HG02885 (cell line): ENCODE data around the gene FBP2.
A peak's percentile ranks its signal among the peaks of the same experiment; 100 is the strongest.

ENCODE experiments used
- ATAC-seq: cut with Tn5 transposase; IDR thresholded peaks from one replicate; pipeline ENCODE4 v1.9.1; 2021; ENCODE audit warnings: mild to moderate bottlenecking; ENCODE audit not compliant: unreplicated experiment, poor library complexity

Gene FBP2

GRCh38 chr9:94593459-94594345 lies at the start of gene FBP2:
FBP2 (minus strand) TSS chr9:94593824; CDS start chr9:94593726, 98 bp downstream.
- ATAC-seq, result no peak

- no peak for ATAC-seq
Measured at GRCh38 chr9:94643176-94643575, 49.6 kb upstream of the FBP2 start.

- ATAC-seq, result no peak
Measured at GRCh38 chr9:94642501-94642900, 48.9 kb upstream of the FBP2 start.

- no peak for ATAC-seq
Measured at GRCh38 chr9:94639999-94640376, 46.4 kb upstream of the FBP2 start.

GRCh38 chr9:94639061-94639998 lies 45.7 kb upstream of the FBP2 start, which contains the start of gene FBP1:
FBP1 (minus strand) TSS chr9:94639518; CDS start chr9:94639310, 208 bp downstream.
- ATAC-seq, result peak; percentile 66

GRCh38 chr9:94638335-94639060 lies 44.9 kb upstream of the FBP2 start:
- ATAC-seq, result no peak

- ATAC-seq, result no peak
Measured at GRCh38 chr9:94632737-94633136, 39.1 kb upstream of the FBP2 start.

GRCh38 chr9:94631599-94631998 lies 38.0 kb upstream of the FBP2 start:
- no peak for ATAC-seq

GRCh38 chr9:94630833-94631232 lies 37.2 kb upstream of the FBP2 start:
- ATAC-seq, result no peak

GRCh38 chr9:94630281-94630680 lies 36.7 kb upstream of the FBP2 start:
- ATAC-seq, result no peak

GRCh38 chr9:94627287-94627686 lies 33.7 kb upstream of the FBP2 start:
- ATAC-seq, result no peak

GRCh38 chr9:94625835-94626234 lies 32.2 kb upstream of the FBP2 start:
- ATAC-seq, result no peak

GRCh38 chr9:94624629-94625028 lies 31.0 kb upstream of the FBP2 start:
- no peak for ATAC-seq

- ATAC-seq, result no peak
Measured at GRCh38 chr9:94623253-94623652, 29.6 kb upstream of the FBP2 start.

GRCh38 chr9:94622087-94622800 lies 28.6 kb upstream of the FBP2 start:
- no peak for ATAC-seq

- ATAC-seq, result no peak
Measured at GRCh38 chr9:94619026-94619425, 25.4 kb upstream of the FBP2 start.

GRCh38 chr9:94613003-94613402 lies 19.4 kb upstream of the FBP2 start:
- ATAC-seq, result no peak

GRCh38 chr9:94612071-94612470 lies 18.4 kb upstream of the FBP2 start:
- no peak for ATAC-seq

- ATAC-seq, result no peak
Measured at GRCh38 chr9:94611638-94612068, 18.0 kb upstream of the FBP2 start.

- no peak for ATAC-seq
Measured at GRCh38 chr9:94610181-94610606, 16.6 kb upstream of the FBP2 start.
